ENCODE results near the gene ABL1.

Gene ABL1

GRCh38 chr9:130824079-130824478 is 11.0 kb upstream of the ABL1 start:
- Histone ChIP-seq H3K27me3 (ENCODE audit: insufficient read depth, low read length, poor library complexity) (no peaks in the 10 kb centered on the region), H3K36me3 (ENCODE audit: insufficient read depth, low read length) (no peaks in the 10 kb centered on the region), H3K9ac (ENCODE audit: low read depth, low read length) (no peak overlapping the region), H3K4me3 (ENCODE audit: low read depth in 1 of 2, low read length in 2 of 2) (no peak overlapping the region), H3K27ac (ENCODE audit: low read length) (no peak overlapping the region), H2AFZ (ENCODE audit: low read depth, low read length) (no peak overlapping the region), H3K79me2 (ENCODE audit: insufficient read depth, low read length) (0 out of 2 replicates have a peak, but pooled peaks cover 2% of the 10 kb centered on the region), H3K9me3 (ENCODE audit: insufficient read depth, low read length, severe bottlenecking) (peaks cover 5% of the 10 kb centered on the region), H3K4me1 (ENCODE audit: insufficient read depth, low read length) (no peaks in the 10 kb centered on the region), H4K20me1 (ENCODE audit: insufficient read depth, low read length) (no peaks in the 10 kb centered on the region; the same call in 1 of the 2 replicates), H3K4me2 (ENCODE audit: insufficient read depth, low read length) (no peak overlapping the region)
- no peak for DNase-seq
- ATAC-seq (ENCODE audit: insufficient read depth, low read depth), result no peak
- TF ChIP-seq EZH2 (IDR thresholded peaks at IDR 0.05; ENCODE audit: borderline replicate concordance, low read depth, low read length, severe bottlenecking), result no peak
- no peak for TF ChIP-seq CTCF (IDR thresholded peaks at IDR 0.05; ENCODE audit: borderline replicate concordance, extremely low read depth, low read length, poor library complexity, severe bottlenecking)

DNA sequence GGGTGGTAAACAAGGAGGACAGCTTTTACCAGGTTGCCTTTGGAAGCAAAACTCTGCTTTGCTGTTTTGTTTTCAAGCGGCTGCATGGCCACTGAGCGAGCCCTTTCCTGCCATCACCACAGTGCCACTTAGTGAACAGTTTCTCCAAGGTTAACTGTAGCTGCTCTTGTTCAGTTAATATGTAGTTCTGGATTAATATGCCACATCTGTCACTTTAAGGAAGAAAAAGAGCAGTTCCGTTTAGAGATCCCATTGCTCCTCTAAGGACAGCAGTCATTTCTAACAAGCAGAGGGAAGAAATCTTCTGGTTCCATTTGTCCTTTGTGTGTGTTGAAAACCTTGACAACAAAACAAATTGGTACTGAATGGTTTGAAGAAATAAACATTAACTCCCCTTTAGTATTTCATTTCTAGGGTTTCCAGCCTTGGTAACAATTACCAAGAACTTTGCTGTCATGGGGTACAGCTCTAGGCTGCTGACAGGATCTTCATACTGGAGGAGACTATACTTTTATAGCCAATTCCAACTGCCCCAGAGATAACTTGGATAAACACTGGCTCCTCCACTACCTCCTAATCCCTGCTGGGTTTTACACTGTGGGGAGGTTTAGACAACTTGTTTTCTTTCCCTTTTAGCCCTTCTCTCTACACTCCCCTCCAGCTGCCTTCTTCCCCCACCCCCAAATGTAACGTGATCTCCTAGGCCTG is 10.3 kb upstream of the ABL1 start:
- no peak overlapping the region for H2AFZ ChIP-seq (ENCODE audit: low read depth, low read length)
- peaks cover 5% of the 10 kb centered on the region for H3K9me3 ChIP-seq (ENCODE audit: insufficient read depth, low read length, severe bottlenecking)
- ATAC-seq (ENCODE audit: insufficient read depth, low read depth) (no peak), DNase-seq (no peak)
- 0 out of 2 replicates have a peak, but pooled peaks cover 2% of the 10 kb centered on the region for H3K79me2 ChIP-seq (ENCODE audit: insufficient read depth, low read length)
- no peak overlapping the region for H3K4me2 ChIP-seq (ENCODE audit: insufficient read depth, low read length)
- no peak overlapping the region for H3K9ac ChIP-seq (ENCODE audit: low read depth, low read length)
- no peaks in the 10 kb centered on the region for H3K4me1 ChIP-seq (ENCODE audit: insufficient read depth, low read length)
- TF ChIP-seq CTCF (IDR thresholded peaks at IDR 0.05; ENCODE audit: borderline replicate concordance, extremely low read depth, low read length, poor library complexity, severe bottlenecking), result no peak
- no peak for TF ChIP-seq EZH2 (IDR thresholded peaks at IDR 0.05; ENCODE audit: borderline replicate concordance, low read depth, low read length, severe bottlenecking)
- H3K36me3 ChIP-seq (ENCODE audit: insufficient read depth, low read length), result no peaks in the 10 kb centered on the region
- no peak overlapping the region for H3K4me3 ChIP-seq (ENCODE audit: low read depth in 1 of 2, low read length in 2 of 2)
- H3K27me3 ChIP-seq (ENCODE audit: insufficient read depth, low read length, poor library complexity), result no peaks in the 10 kb centered on the region
- no peak overlapping the region for H3K27ac ChIP-seq (ENCODE audit: low read length)
- H4K20me1 ChIP-seq (ENCODE audit: insufficient read depth, low read length), result no peaks in the 10 kb centered on the region; the same call in 1 of the 2 replicates

DNA sequence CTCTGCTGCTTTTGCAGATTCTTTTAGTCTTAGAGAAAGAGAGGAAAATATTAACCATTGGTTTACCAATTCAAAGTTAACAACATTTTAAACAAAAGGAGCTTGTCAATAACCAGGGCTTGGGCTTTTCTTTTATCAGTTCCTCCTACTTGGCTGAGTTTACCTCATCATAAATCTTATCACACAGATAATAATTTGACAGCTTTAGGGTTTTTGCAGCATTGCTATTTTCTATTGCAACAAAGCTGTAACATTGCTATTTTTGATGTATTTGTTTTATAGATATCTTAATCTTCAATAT is 9.8 kb upstream of the ABL1 start:
- H3K9me3 ChIP-seq (ENCODE audit: insufficient read depth, low read length, severe bottlenecking), result peaks cover 5% of the 10 kb centered on the region
- H3K36me3 ChIP-seq (ENCODE audit: insufficient read depth, low read length), result no peaks in the 10 kb centered on the region
- no peak overlapping the region for H3K9ac ChIP-seq (ENCODE audit: low read depth, low read length)
- no peak overlapping the region for H3K27ac ChIP-seq (ENCODE audit: low read length)
- H3K4me1 ChIP-seq (ENCODE audit: insufficient read depth, low read length), result no peaks in the 10 kb centered on the region
- 0 out of 2 replicates have a peak, but pooled peaks cover 2% of the 10 kb centered on the region for H3K79me2 ChIP-seq (ENCODE audit: insufficient read depth, low read length)
- H3K4me3 ChIP-seq (ENCODE audit: low read depth in 1 of 2, low read length in 2 of 2), result no peak overlapping the region
- no peak for DNase-seq
- TF ChIP-seq EZH2 (IDR thresholded peaks at IDR 0.05; ENCODE audit: borderline replicate concordance, low read depth, low read length, severe bottlenecking) (no peak), CTCF (IDR thresholded peaks at IDR 0.05; ENCODE audit: borderline replicate concordance, extremely low read depth, low read length, poor library complexity, severe bottlenecking) (no peak)
- H3K4me2 ChIP-seq (ENCODE audit: insufficient read depth, low read length), result no peak overlapping the region
- H2AFZ ChIP-seq (ENCODE audit: low read depth, low read length), result no peak overlapping the region
- no peaks in the 10 kb centered on the region for H3K27me3 ChIP-seq (ENCODE audit: insufficient read depth, low read length, poor library complexity)
- ATAC-seq (ENCODE audit: insufficient read depth, low read depth), result no peak
- H4K20me1 ChIP-seq (ENCODE audit: insufficient read depth, low read length), result no peaks in the 10 kb centered on the region; the same call in 1 of the 2 replicates
